Heart left ventricle (tissue), 13 donors: ENCODE results near the gene LCN10.
A peak's percentile ranks its signal among the peaks of the same experiment; 100 is the strongest.
"Not testable (repeated sequence)": the region's sequence is repeated elsewhere in the genome, so short reads cannot be mapped to it uniquely, and the experiment has no call there.

ENCODE experiments used
- POLR2A ChIP-seq, 2 donors: fragments of 450-650 bp; IDR thresholded peaks; one replicate each; pipeline ENCODE4 v1.6.1; 2017; ENCODE audit warnings: antibody characterized with exemption in 2 of 2, mild to moderate bottlenecking in 2 of 2, moderate library complexity in 2 of 2
- TF ChIP-seq, protein P1 (sequence below), 12 donors: fragments of 200-600 bp; sonication (generic) in 4 of 12; IDR thresholded peaks; one replicate each; pipeline versions ENCODE4 v1.5.0 to v1.8.0; 2018 to 2022; ENCODE audit warnings: antibody characterized with exemption in 12 of 12, mild to moderate bottlenecking in 5 of 12
- donor health status: ischemic (EF 13 %, LVEDD 7.1; RV severe dilation, severe dysfunction).
- donor health status: DM: no; HTN: yes; CAD: no.
- donor health status: DM: no; HTN: no; CAD: no.
- donor health status: ischemic (EF 25% LVEDD 6.9; RV normal size, moderate dysfunction).
- donor health status: ischemic (EF 25% LVEDD 5.7; RV mildly dilated, moderate dysfunction).
- donor health status: ischemic (EF 35%, LVEDD 5.7; RV mildly dilated, moderate dysfunction).
- donor health status: nonischemic (EF 11% LVEDD 7.7; RV severe dilation, severe dysfunction).
- donor health status: DM: yes; HTN: yes; CAD: no.
- donor health status: PGD.
- donor health status: ischemic (EF 29% LVEDD 5.4; RV normal size, mild dysfunction).
- donor health status: nonischemic (EF 23%, LVEDD 6.1; RV moderate dilation, normal function).

DNA sequence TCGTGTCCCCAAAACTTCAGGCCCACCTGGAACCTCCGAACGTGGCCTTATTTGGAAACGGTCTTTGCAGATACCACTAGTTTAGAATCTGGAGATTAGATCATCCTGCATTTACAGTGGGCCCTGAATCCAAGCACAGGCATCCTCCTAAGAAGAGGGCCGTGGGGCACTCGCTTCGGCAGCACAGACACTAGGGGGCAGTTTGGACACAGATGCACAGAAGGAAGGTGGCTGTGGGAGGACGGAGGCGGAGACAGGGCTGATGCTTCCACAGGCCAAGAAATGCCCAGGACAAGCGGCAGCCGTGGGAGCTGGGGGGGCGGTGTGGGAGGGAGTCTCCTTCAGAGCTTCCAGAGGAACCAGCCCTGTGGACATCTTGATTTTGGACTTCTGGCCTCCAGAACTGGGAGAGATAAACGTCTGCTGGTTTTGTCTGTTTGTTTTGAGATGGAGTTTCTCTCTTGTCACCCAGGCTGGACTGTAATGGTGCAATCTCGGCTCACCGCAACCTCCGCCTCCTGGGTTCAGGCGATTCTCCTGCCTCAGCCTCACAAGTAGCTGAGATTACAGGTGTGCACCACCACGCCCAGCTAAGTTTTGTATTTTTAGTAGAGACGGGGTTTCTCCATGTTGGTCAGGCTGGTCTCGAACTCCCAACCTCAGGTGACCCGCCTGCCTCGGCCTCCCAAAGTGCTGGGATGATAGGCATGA, 18.2 kb upstream of the LCN10 start:
- TF ChIP-seq, protein P1, sequence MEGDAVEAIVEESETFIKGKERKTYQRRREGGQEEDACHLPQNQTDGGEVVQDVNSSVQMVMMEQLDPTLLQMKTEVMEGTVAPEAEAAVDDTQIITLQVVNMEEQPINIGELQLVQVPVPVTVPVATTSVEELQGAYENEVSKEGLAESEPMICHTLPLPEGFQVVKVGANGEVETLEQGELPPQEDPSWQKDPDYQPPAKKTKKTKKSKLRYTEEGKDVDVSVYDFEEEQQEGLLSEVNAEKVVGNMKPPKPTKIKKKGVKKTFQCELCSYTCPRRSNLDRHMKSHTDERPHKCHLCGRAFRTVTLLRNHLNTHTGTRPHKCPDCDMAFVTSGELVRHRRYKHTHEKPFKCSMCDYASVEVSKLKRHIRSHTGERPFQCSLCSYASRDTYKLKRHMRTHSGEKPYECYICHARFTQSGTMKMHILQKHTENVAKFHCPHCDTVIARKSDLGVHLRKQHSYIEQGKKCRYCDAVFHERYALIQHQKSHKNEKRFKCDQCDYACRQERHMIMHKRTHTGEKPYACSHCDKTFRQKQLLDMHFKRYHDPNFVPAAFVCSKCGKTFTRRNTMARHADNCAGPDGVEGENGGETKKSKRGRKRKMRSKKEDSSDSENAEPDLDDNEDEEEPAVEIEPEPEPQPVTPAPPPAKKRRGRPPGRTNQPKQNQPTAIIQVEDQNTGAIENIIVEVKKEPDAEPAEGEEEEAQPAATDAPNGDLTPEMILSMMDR (IDR thresholded peaks at IDR 0.05): peak in 11 of 12 donors; percentile 16 to 63 (median 44)
- TF ChIP-seq POLR2A (IDR thresholded peaks at IDR 0.05): not testable (repeated sequence)
